Raji (cell line): ENCODE results near the gene RASEF.

ENCODE experiments used
- POLR2A ChIP-seq: IDR thresholded peaks from 2 replicates; pipeline ENCODE4 v1.6.1; 2011; ENCODE audit warnings: low read depth, low read length, control low read depth; ENCODE audit not compliant: insufficient read depth

Gene RASEF

DNA sequence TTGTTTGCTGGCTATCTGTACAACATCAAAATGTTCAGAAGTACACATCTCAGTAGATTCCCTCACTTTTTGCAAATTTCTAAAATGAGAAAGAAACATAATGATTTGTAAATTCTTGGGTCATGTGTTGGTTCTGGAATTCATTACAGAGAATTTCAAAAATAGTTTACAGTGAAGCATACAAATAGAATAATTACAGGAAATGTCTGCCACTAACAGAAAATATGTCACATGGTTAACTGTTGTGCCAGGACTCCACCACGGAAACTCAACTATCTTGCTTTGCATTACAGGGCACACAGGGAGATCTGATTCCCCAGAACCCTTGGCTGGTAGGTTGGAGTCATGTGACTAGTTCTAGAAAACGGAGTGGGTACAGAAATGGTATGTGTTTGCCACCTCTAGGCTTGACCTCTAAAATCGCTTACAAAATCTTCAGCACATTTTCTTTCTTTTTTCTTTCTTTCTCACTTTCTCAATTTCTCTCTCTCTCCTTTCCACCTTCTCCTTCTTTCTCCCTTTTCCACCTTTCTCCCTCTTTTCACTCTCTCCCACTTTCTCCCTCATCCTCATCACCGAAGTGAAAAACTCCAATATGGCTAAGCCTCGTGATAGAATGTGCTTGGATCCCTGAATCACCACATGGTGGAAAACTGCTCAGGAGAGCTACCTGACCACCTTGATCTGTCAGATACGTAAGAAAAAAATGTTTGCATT, 32.4 kb downstream of the RASEF start:
- TF ChIP-seq POLR2A, result no peak

DNA sequence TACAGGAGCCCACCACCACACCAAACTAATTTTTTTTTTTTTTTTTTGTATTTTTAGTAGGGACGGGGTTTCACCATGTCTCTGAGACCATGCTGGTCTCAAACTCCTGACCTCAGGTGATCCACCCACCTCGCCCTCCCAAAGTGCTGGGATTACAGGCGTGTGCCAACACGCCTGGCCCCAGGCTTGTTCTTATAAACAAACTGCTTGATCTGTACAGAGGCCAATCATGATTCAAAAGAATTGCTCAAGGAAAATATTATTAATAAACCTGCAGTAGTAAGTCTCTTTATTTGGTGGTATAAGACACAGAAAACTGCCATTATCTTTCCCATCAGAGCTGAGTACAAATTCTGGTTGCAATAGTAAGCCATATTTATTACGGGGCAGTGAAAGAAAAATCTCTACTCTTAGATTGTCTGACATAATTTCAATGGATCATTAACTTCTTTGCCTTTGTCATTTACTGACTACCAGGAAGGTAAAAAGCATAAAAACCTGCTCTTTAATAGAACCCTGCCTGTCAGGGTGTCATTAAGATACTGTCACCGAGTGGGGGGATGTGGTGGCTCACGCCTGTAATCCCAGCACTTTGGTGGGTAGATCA, 33.3 kb downstream of the RASEF start:
- no peak for TF ChIP-seq POLR2A

DNA sequence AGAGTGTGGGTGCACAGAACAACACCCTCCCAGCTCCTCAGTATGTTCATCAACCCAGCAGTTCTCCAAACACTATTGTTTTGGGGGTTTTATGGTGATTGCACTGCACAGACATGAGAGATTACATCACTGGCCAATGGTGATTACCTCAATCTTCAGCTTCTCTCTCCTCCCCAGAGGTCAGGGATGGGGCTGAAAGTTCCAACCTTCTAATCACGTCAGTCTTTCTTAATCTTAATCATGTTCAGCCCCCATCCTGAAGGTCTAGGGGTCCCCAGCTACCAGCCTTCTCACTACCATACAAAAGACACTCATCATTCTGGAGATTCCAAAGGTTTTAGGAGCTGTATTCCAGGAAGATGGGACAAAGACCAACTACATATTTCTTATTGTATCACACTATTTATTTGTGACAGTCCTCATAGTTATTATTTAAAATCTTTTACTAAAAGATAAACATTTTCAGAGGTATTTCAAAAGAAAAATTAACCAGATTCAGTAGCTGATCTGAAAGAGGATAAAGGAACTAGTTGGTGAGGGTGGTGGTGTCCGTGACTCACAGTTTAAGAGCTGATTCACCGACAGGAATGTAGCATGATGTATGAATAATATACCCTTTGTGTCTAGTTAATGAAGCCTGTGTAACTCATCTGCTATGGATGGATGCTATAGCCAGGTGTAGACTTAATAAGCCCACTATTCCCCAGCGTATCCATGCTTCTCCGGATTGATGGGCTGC, 35.6 kb downstream of the RASEF start:
- TF ChIP-seq POLR2A, result no peak

DNA sequence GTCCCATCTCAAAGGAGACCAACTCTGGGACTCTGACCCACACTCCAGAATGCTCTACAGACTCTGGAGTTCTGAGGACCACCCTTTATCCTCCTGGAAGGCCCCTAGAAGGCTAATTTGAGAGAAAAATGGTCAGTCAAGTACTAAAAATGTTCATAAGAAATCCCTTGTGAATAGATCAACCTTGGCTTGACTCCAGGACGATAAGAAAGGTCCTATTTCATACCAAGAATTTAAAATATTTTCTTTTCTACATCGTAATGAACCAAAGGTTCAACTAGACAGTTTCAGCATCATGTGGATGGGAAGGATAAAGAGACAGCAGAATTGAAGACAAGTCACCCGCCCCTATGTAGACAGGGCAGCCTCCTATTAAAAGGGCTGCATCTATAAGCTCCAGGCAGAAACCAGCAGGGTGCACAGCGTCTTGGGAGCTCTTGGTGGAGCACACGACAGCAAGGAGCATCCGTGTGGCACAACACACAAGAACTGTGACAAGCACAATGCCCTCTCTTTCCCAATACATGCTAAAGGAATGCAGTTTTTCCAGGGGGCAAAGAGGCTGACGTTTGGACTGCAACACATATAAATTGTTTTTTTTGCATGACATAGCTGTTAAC, 38.3 kb downstream of the RASEF start:
- TF ChIP-seq POLR2A, result no peak

DNA sequence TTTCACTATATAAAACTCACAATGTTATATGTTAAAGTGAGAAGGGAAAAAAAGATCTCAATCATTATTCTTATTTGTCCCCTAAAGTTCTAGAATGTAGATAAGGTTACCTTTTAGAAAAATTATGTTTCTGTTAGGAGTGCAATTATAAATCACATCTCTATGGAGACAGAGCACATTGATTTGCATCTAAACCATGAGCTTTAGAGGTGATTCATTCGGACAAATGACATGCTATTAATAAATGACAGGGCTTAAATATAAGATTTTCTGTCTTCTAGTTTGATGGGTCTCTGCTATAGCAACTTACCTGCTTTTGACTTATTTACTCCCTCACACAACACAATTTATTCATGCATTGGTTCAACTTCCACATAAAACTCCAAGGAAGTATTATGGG, 39.8 kb downstream of the RASEF start:
- no peak for TF ChIP-seq POLR2A

DNA sequence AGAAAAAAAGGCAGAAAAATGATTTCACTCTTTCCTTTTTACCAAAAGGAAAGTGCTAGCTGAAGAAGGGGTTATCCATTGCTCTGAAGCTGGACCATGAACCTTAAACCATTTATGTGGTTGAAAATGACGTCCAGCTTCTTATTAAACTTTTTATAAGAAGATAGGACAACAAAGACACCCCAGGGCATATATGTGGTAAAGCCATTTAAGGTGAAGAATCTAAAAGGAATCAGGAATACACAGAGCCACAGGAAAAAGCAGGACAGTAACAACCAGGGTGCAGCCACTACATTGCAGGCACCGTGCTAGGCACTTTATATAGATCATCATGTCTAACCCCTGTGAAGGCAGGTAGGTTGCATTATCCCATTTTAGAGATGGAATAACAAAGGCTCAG, 42.1 kb downstream of the RASEF start:
- no peak for TF ChIP-seq POLR2A

DNA sequence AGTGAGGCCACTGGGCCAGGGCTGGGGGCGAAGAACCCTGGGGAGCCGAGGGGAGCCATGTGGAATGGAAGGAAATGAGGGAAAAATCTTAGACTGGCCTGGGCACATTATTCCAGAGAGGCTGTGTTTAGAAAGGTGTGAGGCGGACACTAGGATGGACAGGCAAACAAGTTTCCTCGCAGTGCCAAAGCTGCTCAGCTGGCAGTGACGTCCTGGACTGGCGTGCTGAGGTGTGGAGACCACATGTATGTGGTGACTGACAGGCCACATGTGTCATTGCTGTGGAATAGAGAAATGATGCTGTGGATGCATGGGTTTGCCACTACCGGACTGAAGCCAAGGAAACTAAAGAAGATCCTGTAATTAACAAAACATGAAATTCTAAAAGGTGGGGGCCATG, 42.6 kb downstream of the RASEF start:
- no peak for TF ChIP-seq POLR2A

DNA sequence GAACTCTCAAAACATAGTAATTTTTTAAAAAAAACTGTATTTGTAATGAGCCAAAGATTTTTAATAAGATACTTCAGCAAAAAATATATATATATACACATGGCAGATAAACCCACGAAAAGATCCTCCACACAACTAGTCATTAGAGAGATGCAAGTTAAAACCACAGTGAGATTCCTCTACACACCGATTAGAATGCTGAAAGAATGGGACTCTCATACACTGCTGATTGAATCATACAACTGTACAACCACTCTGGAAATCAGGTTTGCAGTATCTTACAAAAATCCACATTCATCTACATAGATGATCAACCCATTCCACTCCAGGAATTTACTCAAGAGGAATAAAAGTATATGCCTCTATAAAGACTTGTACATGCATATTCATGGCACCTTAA, 43.7 kb downstream of the RASEF start:
- no peak for TF ChIP-seq POLR2A

DNA sequence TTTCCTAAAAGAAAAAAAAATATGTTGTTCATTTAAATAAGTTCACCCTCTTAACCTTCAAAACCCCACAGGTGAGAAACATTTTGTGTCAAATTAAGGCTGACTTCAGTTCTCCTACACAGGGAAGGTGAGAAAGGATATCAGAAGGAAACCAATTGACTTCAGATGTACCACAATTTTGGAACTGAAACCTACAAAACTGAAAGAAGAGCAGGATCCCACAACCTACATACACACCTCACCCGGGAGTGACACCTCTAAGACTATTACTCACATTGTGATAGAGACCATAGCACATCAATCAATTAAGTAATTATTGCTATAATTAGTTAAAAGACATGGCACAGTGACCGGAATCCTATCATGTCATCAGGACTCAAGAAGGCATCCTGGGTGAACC, 47.0 kb downstream of the RASEF start:
- no peak for TF ChIP-seq POLR2A

DNA sequence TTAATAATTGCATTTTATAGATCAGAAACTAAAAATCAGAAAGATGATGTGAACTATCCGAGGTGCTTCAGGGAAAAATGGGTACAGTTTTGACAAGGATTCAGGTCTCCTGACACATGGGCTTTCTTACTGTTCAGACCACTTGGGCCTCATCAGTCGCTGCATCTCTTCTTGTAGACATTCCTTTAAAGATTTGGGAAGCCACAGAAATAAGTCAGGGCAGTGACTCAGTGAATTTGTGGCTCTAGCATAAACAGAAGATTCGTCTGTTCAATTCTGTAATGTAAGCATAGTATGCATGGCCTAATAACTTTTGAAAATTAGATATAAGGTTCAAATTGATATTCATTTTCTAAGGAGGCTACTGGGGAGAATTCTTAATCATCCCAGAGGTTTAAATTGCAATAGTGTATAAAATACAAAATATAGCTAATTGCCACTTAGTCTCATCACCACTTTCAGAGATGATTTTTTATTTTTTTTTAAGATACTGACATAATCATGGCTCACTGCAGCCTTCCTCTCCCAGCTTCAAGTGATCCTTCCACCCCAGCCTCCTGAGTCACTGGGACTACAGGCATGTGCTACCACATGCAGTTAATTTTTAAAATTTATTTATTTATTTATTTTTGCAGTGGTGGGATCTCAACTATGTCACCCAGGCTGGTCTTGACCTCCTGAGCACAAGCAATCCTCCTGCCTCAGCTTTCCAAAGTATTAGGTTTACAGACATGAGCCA, 48.9 kb downstream of the RASEF start:
- no peak for TF ChIP-seq POLR2A

DNA sequence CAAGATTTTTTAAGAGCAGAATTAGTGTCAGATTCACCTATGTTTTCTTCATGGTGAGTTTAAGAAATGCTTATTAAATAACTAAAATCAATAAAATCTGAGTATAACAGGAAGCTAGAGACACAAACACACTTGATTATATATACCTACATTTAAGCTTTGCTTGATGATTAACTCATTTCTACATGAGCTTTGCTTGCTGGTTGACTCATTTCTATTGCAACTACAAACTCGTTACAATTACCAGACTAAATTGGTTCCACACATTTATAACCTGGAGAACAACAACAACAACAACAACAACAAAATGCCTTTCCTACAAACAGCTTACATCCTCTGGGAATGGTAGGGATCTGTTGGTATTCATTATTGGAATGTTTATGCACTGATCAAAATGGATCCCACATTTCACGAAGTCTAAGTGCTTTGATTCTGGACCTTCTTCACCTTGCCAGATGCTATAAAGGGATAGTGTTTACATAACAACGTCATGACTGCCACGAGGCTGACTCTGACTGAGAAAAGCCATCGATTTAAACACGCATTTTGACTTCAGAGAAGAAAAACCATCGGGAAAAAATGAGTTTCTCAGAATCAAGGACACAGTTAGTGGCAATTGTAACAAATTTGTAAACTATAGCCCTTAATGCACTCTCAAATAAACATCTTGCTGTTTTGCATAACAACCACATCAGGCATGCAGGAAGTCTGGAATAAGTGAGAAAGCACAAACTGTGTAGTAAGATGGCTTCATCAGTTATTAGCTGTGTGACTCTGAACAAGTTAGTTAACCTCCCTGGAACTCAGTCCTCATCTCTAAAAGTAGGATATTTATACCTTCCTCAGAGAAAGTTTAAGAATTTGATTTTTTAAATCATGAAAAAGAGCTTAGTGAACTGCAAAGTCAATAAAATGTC, 49.8 kb downstream of the RASEF start:
- TF ChIP-seq POLR2A, result no peak

DNA sequence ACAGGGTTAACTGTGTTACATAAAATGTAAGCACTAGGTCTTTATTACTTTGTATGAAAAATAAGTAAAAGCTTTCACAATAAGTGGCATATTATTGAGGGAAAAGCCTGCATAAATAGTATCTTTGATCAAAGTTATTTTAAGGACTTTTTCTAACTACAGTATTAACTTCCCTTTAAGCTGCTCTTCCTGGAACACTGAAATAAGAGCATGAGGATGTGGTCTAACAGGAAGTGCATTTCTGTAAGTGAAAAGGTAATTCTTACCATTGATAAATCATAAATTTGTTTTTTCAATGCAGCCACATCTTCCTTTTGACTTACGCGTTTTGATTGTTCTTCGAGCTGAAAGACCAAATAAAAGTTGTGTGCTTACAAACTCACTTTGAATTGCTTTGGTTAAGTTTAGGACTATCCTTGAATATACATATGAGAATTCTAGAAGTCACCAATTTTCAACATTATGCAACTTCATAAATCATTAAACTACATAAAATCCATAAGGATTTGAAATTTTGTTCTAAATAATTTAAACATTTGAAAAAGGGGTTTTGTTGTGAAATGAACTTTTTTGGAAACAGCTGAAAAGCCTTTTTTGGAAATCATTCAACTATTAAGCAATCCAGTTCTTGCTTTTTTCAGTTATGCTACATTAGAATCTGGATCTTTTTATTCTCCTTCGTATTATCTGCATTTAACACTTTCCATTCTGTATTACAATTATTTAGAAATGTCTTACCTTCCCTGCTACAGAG, 50.6 kb downstream of the RASEF start:
- no peak for TF ChIP-seq POLR2A

DNA sequence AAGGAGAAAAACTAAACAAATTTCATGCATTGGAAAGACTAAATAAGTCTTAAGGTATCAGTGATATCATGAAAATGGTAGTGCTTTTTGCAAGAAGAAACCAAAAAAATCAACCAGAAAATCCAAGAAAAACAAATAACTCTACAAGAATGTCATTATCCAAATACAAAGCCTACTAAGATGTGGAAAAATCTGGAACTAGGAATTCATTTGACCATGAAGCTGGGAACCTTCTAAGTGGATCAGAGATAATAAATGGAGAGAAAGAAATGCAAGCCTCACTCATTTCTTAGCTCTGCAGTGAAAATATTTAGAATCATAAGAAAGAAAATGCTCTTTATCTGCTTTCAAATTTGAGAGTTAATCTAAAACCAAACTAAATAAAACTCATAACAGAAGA, 51.3 kb downstream of the RASEF start:
- TF ChIP-seq POLR2A, result no peak
